Hematopoietic multipotent progenitor cell treated with erythropoietin and hydrocortisone succinate and interleukin-3 and kit ligand, for 6 days (in vitro differentiated cells): Measurements from ENCODE around the gene GDAP2.
"Not testable (repeated sequence)": the region's sequence is repeated elsewhere in the genome, so short reads cannot be mapped to it uniquely, and the experiment has no call there.

ENCODE experiments used
- DNase-seq: peaks from one replicate; pipeline ENCODE4 v3.0.0-alpha.2; 2015

Gene GDAP2

DNA sequence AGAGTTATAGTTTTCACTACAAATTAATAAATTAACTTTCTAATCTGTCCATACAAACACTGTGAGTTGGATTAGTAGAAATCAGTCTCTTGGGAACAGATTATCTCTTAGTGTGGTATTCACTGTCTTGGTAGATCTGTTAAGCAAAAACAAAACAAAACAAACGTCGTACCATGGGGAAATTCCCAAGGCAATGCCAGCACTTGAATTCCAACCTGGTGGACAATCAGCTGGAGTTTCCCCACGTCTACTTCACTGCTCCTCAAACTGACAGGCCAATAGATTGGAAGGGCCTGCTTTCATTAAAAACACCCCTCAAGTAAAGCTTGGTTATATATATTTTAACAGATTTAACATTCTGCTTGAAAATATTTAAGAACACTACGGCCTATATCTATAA, 31.9 kb downstream of the GDAP2 start:
- DNase-seq, result no peak

DNA sequence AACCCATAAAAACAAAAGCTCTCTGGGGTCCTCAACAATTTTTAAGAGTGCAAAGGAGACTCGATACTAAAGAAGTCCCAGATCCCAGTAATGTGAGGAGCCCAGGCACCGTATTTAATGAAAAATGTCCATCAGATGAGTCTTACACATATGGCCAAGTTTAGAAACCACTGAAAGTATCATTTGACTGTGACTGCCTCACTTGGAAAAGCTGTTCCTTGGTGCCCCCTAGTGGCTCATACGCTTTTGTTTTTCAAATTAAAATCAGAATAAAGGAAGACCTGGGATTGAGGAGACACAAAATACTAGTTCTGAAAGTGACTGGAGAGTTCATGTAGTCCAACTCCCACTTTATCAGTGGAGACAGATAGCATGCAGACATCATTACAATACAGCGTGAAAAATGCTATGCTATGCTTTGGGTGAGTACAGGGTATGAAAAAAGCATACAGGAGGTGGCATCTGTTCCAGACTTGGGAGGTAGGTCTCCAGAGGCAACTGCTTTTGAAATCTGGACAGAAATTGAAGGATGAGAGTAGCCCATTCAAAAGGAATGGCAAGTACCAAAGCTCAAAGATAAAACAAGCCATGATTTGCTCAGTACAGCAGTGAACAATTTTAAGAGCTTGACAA, 33.8 kb downstream of the GDAP2 start:
- DNase-seq, result peak; percentile 88

DNA sequence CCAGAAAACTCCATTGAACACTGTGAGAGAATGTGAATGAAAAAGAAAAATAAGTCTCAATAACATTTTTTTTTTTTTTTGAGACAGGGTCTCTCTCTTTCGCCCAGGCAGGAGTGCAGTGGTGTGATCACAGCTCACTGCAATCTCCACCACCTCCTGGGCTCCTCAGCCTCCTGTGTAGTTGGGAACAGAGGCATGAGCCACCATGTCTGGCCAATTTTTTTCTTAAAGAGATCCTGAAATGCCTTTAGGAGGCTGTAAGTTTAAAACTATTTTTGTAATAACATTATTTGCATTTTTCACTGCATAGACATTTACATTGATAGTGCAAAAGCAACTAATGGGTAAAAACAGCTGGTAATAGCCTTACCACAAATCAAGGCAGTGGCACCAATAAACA, 35.3 kb downstream of the GDAP2 start:
- DNase-seq, result no peak

- no peak for DNase-seq
These were observed 36.9 kb downstream of the GDAP2 start for GRCh38 chr1:117892512-117892911.

DNA sequence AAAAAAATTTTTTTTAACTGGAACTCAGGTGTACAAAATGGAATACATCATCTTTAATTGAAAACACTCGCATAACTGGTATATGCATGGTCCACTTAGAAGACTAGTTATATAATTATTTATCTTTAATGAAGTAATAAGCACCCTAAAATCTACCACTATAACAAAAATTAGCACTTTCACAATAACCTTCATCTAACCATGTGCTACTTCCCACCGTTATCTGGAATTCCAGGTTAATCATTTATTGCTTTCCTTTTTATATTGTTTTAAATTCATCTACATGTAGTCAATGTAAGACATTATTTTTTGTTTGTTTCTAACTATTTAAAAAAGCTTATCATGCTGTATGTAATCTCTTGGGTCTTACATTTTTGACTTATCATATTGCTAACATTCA, 39.0 kb downstream of the GDAP2 start:
- no peak for DNase-seq

DNA sequence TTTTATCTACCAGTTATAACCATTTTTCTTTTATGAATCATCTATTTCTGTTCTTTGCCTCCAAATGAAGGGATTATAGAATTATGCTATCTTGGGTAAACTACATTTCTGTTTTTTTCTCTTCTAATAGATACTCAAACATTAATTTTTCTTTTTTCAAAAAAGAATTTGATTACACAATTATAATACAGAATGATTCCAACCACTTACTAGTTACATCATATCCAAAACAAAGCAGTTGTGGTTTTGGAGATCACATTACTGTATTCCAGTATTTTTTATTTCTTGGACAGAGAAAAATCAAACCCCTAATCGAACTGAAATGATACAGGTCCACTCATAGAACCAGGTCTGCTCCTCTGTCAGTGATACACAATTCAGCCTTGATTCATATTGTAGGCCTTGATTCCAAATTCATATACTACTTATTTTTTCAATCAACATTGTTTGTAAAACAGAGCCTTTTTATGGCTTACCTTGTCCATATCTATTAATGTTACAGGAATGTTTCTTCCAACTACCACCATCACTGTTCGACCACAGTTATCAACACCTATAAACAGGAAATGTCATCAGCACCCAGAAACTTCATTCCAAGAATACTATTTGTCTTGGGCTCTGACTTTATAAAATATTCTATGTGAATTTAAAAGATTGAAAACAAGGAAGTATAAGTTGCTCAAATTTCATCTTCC, 43.2 kb downstream of the GDAP2 start:
- DNase-seq, result no peak

- DNase-seq, result no peak
These were observed 45.8 kb downstream of the GDAP2 start for GRCh38 chr1:117883616-117884015.

- no peak for DNase-seq
These were observed 50.1 kb downstream of the GDAP2 start for GRCh38 chr1:117879284-117879683.

DNA sequence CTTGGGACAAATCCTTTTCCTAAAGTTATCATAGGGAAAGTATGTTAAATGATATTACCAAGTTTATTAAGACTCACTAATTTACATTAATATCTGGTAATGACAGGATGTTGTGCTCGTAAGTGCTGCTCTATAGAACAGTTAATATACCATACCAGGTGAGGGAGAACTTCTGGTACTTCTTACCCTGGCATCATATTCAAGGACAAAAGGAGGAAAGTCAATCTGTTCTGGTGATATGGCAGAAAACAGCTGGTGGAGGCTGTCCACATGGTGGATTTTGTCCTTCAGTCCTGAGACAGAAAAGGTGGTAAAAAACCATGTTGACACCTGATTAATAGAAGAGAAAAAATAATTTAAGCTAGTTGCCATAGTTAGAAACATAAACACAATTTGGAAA, 51.6 kb downstream of the GDAP2 start:
- no peak for DNase-seq

GRCh38 chr1:117871013-117871412, 58.4 kb downstream of the GDAP2 start:
- no peak for DNase-seq

- DNase-seq, result peak; percentile 38
These were observed 67.7 kb downstream of the GDAP2 start for GRCh38 chr1:117861694-117862093.

GRCh38 chr1:117860896-117861610, 68.4 kb downstream of the GDAP2 start:
- DNase-seq, result peak; percentile 3

- no peak for DNase-seq
These were observed 69.5 kb downstream of the GDAP2 start for GRCh38 chr1:117859901-117860300.

DNA sequence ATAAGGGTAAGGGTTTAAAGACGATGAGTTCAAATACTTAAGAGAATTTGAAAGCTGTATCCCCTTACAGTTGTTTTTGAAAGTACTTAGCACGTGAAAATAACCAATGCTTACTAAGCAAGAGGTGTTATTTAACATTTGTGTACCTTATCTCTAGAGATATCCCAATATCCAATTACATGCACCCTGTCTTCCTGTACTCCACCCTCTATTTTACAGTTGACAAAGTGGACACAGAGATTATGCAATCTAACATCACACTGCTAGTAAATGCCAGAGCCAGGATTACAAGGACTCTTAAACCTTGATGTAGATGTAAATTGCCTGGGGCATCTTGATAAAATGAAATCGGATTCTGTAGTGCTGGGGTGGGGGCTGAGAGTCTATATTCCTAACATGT, 72.0 kb downstream of the GDAP2 start:
- DNase-seq, result peak; percentile 32

DNA sequence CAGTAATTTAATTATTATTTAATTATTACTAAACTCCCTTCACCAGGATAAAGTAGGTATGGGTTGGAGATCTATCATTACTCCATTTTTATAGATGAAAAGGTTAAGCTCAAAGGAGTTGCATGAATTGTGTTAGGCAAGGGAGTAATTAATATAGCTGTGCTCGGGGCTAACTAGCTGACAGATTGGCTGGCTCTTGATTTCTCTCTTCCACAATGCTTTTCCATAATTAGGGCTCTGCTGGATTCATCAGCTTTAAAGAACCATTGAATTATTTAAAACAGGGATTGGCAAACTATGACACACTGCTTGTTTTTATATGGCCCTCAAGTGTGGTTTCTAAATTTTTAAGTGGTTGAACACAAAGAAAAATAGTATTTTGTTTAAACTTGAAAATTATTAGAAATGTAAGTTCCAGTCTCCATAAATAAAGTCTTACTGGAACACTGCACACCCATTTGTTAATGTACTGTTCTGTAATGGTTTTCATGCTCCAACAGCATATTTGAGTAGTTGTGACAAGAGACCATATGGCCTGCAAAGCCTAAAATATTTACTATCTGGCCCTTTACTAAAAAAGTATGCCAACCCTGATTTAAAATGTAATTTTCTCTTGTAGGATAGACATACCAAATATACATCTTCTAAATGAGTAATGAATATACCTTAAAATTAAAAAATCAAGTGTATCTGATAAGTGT, 76.4 kb downstream of the GDAP2 start:
- DNase-seq, result no peak

GRCh38 chr1:117851687-117852086, 77.7 kb downstream of the GDAP2 start:
- no peak for DNase-seq

DNA sequence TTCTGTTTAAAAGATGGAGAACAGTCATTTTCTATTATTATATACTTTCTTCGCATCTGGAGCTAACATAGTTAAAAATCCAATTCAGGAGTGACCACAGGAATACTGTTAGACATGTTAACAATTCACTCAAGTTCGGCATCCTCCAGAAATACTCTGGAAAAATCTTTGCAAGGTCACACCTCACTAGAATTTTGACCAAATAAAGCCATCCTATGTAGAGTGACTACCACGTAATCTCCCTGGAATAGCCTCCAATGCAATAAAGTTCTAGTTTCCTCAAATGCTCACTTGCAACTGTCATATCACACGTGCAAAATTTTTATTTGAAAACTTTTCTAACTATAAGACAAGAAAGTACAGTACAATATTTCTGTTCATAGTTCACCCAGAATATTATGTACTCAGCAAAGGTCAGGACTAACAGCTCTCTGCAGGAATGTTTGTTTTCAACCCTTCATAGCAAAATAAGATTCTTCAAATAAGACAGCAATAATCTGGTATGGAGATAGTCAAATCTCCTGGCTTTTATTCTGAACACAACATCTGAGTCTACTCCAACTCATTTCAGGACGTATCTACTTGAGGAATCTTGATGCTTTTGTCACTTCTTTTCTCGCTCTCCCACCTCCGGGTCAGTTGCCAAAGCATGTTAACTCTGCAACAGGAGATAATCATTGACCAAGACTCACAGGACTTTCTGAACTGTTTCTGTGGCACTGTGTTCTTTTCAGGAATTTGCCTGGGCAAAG, 82.6 kb downstream of the GDAP2 start:
- no peak for DNase-seq

DNA sequence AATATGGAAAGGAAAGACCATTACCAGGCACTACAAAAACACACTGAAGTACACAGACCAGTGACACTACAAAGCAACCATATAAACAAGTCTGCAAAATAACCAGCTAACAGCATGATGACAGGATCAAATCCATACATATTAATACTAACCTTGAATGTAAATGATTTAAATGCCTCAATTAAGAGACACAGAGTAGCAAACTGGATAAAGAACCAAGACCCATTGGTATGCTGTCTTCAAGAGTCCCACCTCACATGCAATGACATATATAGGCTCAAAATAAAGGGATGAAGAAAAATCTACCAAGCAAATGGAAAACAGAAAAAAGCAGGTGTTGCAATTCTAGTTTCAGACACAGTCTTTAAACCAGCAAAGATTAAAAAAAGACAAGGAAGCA, 84.9 kb downstream of the GDAP2 start:
- DNase-seq, result not testable (repeated sequence)

DNA sequence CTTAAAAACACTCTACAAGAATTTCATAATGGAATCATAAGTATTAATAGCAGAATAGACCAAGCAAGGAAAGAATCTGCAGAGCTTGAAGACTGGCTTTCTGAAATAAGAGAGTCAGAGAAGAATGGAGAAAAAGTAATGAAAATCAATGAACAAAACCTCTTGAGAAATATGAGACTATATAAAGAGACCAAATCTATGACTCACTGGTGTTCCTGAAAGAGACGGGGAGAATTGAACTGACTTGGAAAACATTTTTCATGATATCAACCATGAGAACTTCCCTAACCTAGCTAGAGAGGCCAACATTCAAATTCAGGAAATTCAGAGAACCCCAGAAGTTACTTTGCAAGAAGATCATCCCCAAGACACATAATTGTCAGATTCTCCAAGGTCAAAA, 85.6 kb downstream of the GDAP2 start:
- DNase-seq, result no peak

DNA sequence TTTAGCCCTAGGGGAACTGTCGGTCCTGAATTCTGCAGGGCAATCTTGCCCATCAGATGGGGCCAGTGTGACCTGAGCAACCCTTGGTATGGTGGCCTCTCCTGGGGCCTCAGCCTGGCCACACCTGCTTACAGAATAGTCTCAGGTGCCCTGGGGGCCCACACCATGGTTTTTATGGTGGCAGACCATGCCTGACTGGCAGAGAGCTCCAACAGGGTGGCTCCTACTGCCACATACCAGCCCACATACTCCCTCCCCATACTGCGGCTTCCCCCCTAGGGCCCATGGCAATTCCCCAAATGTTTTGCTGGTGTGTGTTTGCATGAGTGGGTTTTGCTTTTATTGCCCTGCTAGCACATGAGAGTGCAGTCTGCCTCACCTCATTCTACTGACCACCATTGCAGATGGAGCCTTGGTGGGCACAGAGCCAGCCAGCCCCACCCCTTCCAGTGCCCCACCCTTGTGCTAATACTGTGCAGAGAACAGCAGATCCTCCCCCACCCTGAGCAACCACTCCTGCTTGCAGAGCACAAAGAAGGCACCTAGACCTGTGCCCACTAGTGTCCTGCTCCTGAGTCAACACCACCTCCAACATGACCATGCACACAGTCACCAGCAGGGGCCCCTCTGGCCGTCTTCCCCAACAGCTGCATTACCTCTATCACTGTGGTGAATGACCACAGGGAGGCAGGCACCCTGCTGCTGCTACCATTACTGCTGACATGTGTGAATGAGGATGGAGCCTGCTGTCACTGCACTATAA, 86.8 kb downstream of the GDAP2 start:
- DNase-seq, result peak; percentile 45

DNA sequence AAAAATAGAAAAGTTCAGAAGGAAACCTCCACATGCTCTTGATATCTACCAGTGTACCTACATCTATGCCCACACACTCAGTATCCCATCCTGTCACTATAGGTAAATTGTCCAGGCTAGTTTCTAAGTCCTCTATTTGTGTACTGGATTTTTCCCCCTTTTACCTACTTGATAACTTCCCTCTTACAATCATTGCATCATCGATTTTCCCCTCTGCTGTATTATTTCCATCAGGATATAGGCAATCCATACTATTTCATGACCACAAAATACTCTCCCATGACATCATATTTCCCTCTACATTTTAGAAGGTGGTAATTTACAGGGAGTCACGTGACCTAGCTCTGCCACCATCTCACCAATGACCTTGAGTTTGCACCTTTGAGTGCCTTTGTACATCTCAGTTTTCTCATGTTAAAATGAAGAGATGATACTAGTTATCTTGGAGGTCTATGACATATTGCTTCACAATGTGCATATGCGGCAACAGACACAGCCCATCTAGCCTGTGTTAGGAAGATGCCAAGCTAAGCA, 88.2 kb downstream of the GDAP2 start:
- no peak for DNase-seq

DNA sequence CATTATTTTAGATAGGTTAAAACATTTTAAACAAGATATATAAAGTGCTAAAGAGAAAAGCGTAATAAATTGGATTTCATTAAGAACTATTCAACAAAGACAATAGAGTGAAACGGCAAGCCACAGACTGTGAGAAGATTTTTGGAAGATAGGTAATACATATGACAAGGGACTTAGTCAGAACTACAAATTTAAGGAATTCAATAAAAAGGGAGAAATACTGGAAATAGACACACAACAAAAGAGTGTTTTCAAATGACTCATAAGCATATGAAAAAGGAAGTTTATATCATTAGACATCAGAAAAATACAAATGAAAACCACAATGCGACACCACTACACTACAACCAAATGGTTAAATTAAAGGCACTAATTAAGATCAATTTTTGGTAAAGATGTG, 90.5 kb downstream of the GDAP2 start:
- DNase-seq, result no peak
